ENCODE measurements around the gene GNB2. TPM values are rescaled to one million over a fixed set of nuclear protein-coding genes. Genes with fewer than 3 reads are reported as not detected.
A peak's percentile ranks its signal among the peaks of the same experiment; 100 is the strongest.

GNB2 gene
- total and polyA plus RNA-seq, 2 of the 13 experiments (the other 11 are each of a cell fraction or from before 2014, with no cell fraction given), result 48.3 to 67.1 TPM

DNA sequence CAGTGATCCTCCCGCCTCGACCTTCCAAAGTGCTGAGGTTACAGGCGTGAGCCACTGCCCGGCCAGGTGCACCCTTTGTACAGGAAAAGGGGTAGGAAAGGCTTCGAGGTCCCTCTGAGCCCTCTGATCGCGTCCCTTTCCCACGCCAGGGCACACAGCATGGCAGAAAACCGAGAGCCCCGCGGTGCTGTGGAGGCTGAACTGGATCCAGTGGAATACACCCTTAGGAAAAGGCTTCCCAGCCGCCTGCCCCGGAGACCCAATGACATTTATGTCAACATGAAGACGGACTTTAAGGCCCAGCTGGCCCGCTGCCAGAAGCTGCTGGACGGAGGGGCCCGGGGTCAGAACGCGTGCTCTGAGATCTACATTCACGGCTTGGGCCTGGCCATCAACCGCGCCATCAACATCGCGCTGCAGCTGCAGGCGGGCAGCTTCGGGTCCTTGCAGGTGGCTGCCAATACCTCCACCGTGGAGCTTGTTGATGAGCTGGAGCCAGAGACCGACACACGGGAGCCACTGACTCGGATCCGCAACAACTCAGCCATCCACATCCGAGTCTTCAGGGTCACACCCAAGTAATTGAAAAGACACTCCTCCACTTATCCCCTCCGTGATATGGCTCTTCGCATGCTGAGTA, 33.3 kb downstream of the GNB2 start (continued):
- no peak for TF ChIP-seq RFXAP (CRISPR knock-in tag; IDR thresholded peaks at IDR 0.05; ENCODE audit: borderline replicate concordance)
- no peak for TF ChIP-seq ELF4 (CRISPR knock-in tag; IDR thresholded peaks at IDR 0.05; ENCODE audit: borderline replicate concordance)
- TF ChIP-seq, protein P1, sequence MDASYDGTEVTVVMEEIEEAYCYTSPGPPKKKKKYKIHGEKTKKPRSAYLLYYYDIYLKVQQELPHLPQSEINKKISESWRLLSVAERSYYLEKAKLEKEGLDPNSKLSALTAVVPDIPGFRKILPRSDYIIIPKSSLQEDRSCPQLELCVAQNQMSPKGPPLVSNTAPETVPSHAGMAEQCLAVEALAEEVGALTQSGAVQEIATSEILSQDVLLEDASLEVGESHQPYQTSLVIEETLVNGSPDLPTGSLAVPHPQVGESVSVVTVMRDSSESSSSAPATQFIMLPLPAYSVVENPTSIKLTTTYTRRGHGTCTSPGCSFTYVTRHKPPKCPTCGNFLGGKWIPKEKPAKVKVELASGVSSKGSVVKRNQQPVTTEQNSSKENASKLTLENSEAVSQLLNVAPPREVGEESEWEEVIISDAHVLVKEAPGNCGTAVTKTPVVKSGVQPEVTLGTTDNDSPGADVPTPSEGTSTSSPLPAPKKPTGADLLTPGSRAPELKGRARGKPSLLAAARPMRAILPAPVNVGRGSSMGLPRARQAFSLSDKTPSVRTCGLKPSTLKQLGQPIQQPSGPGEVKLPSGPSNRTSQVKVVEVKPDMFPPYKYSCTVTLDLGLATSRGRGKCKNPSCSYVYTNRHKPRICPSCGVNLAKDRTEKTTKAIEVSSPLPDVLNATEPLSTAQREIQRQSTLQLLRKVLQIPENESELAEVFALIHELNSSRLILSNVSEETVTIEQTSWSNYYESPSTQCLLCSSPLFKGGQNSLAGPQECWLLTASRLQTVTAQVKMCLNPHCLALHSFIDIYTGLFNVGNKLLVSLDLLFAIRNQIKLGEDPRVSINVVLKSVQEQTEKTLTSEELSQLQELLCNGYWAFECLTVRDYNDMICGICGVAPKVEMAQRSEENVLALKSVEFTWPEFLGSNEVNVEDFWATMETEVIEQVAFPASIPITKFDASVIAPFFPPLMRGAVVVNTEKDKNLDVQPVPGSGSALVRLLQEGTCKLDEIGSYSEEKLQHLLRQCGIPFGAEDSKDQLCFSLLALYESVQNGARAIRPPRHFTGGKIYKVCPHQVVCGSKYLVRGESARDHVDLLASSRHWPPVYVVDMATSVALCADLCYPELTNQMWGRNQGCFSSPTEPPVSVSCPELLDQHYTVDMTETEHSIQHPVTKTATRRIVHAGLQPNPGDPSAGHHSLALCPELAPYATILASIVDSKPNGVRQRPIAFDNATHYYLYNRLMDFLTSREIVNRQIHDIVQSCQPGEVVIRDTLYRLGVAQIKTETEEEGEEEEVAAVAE (CRISPR knock-in tag; IDR thresholded peaks at IDR 0.05; ENCODE audit: borderline replicate concordance), result no peak
- TF ChIP-seq, protein P2, sequence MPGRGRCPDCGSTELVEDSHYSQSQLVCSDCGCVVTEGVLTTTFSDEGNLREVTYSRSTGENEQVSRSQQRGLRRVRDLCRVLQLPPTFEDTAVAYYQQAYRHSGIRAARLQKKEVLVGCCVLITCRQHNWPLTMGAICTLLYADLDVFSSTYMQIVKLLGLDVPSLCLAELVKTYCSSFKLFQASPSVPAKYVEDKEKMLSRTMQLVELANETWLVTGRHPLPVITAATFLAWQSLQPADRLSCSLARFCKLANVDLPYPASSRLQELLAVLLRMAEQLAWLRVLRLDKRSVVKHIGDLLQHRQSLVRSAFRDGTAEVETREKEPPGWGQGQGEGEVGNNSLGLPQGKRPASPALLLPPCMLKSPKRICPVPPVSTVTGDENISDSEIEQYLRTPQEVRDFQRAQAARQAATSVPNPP (CRISPR knock-in tag; IDR thresholded peaks at IDR 0.05), result peak; percentile 43; the same call in 1 of the 2 replicates
- TF ChIP-seq TAF1 (CRISPR knock-in tag; IDR thresholded peaks at IDR 0.05), result no peak
- no peak for TF ChIP-seq PHF5A (CRISPR knock-in tag; IDR thresholded peaks at IDR 0.05; ENCODE audit: low read depth, unreplicated experiment)
- TF ChIP-seq FOSL2 (CRISPR knock-in tag; IDR thresholded peaks at IDR 0.05), result no peak
- TF ChIP-seq ZNF10 (CRISPR knock-in tag; IDR thresholded peaks at IDR 0.05; ENCODE audit: borderline replicate concordance, low read depth), result no peak
- TF ChIP-seq ZNF549 (CRISPR knock-in tag; IDR thresholded peaks at IDR 0.05), result no peak
- no peak for TF ChIP-seq SP2 (CRISPR knock-in tag; IDR thresholded peaks at IDR 0.05)
- TF ChIP-seq, protein P3, sequence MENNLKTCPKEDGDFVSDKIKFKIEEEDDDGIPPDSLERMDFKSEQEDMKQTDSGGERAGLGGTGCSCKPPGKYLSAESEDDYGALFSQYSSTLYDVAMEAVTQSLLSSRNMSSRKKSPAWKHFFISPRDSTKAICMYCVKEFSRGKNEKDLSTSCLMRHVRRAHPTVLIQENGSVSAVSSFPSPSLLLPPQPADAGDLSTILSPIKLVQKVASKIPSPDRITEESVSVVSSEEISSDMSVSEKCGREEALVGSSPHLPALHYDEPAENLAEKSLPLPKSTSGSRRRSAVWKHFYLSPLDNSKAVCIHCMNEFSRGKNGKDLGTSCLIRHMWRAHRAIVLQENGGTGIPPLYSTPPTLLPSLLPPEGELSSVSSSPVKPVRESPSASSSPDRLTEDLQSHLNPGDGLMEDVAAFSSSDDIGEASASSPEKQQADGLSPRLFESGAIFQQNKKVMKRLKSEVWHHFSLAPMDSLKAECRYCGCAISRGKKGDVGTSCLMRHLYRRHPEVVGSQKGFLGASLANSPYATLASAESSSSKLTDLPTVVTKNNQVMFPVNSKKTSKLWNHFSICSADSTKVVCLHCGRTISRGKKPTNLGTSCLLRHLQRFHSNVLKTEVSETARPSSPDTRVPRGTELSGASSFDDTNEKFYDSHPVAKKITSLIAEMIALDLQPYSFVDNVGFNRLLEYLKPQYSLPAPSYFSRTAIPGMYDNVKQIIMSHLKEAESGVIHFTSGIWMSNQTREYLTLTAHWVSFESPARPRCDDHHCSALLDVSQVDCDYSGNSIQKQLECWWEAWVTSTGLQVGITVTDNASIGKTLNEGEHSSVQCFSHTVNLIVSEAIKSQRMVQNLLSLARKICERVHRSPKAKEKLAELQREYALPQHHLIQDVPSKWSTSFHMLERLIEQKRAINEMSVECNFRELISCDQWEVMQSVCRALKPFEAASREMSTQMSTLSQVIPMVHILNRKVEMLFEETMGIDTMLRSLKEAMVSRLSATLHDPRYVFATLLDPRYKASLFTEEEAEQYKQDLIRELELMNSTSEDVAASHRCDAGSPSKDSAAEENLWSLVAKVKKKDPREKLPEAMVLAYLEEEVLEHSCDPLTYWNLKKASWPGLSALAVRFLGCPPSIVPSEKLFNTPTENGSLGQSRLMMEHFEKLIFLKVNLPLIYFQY (CRISPR knock-in tag; IDR thresholded peaks at IDR 0.05; ENCODE audit: borderline replicate concordance), result peak; percentile 86; the same call in 1 of the 2 replicates
- no peak for TF ChIP-seq ZNF678 (CRISPR knock-in tag; IDR thresholded peaks at IDR 0.05)
